Subcutaneous adipose tissue (tissue), 4 donors: Measurements from ENCODE around the gene C10orf95. TPM values are rescaled to one million over a fixed set of nuclear protein-coding genes. Genes with fewer than 3 reads are reported as not detected.

Experiments
- small RNA-seq: library from RNA; depleted of rRNA; stranded (forward); fragments of <200 nt; gene quantifications from one replicate; pipeline ENCODE3, GENCODE V24; 2016
- total RNA-seq, 4 donors: library from RNA; depleted of rRNA; stranded (reverse); fragments of >200 nt; gene quantifications; one replicate each; pipeline ENCODE4 v1.1.0, GENCODE V29; 2016
- TF ChIP-seq, protein P1 (sequence below): fragments of 450-650 bp; IDR thresholded peaks from one replicate; pipeline ENCODE4 v1.5.1; 2016; ENCODE audit warnings: low read depth, mild to moderate bottlenecking, control low read depth, antibody characterized with exemption, moderate library complexity

C10orf95 gene
- total RNA-seq, 4 donors from 2014 or later: not detected

GRCh38 chr10:102401342-102401654, 50.0 kb downstream of the C10orf95 start:
- TF ChIP-seq, protein P1, sequence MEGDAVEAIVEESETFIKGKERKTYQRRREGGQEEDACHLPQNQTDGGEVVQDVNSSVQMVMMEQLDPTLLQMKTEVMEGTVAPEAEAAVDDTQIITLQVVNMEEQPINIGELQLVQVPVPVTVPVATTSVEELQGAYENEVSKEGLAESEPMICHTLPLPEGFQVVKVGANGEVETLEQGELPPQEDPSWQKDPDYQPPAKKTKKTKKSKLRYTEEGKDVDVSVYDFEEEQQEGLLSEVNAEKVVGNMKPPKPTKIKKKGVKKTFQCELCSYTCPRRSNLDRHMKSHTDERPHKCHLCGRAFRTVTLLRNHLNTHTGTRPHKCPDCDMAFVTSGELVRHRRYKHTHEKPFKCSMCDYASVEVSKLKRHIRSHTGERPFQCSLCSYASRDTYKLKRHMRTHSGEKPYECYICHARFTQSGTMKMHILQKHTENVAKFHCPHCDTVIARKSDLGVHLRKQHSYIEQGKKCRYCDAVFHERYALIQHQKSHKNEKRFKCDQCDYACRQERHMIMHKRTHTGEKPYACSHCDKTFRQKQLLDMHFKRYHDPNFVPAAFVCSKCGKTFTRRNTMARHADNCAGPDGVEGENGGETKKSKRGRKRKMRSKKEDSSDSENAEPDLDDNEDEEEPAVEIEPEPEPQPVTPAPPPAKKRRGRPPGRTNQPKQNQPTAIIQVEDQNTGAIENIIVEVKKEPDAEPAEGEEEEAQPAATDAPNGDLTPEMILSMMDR: no peak

GRCh38 chr10:102400598-102401341, 50.6 kb downstream of the C10orf95 start:
- TF ChIP-seq, protein P1: no peak

DNA sequence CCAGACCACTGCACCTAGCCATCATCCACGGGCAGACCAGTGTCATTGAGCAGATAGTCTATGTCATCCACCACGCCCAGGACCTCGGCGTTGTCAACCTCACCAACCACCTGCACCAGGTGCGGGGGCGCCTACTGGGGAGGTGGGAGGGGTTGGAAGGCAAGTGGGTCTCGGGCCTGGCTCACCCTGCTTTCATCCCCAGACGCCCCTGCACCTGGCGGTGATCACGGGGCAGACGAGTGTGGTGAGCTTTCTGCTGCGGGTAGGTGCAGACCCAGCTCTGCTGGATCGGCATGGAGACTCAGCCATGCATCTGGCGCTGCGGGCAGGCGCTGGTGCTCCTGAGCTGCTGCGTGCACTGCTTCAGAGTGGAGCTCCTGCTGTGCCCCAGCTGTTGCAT, 51.3 kb downstream of the C10orf95 start:
- TF ChIP-seq, protein P1: no peak

Small RNAs within 50 kb of the gene (small RNA-seq; reads per million reads assigned to genes)
- 9,392 reads per million, percentile 100 among the genes with 10 or more reads in this experiment for gene MIR146B

Other genes starting within 250 kb of the C10orf95 start
- 1 to 10 TPM; 1.3 to 3.6 (median 3.2) TPM for gene ELOVL3, start 225.2 kb downstream of the C10orf95 start, total RNA-seq
- not detected for gene PITX3, start 210.0 kb downstream of the C10orf95 start, total RNA-seq
- gene GBF1, start 206.0 kb downstream of the C10orf95 start, total RNA-seq: 10 to 100 TPM; 21.6 to 34.3 (median 24.0) TPM
- gene NFKB2, start 55.8 kb downstream of the C10orf95 start, total RNA-seq: 10 to 100 TPM in 3 of 4 donors, 1 to 10 TPM in 1; 7.7 to 20.3 (median 12.4) TPM
- gene PSD, start 32.8 kb downstream of the C10orf95 start, total RNA-seq: 1 to 10 TPM in 1 of 4 donors, under 1 TPM in 3; 0.22 to 1.4 (median 0.54) TPM
- 10 to 100 TPM in 3 of 4 donors, 1 to 10 TPM in 1; 8.0 to 31.3 (median 15.5) TPM for gene FBXL15, start 30.7 kb downstream of the C10orf95 start, total RNA-seq
- gene CUEDC2, start 19.0 kb downstream of the C10orf95 start, total RNA-seq: 10 to 100 TPM; 24.0 to 50.9 (median 40.7) TPM
- gene ACTR1A, start 51.2 kb upstream of the C10orf95 start, total RNA-seq: 100 to 1,000 TPM in 1 of 4 donors, 10 to 100 TPM in 3; 86.0 to 147 (median 88.3) TPM
- gene SUFU, start 52.4 kb upstream of the C10orf95 start, total RNA-seq: 10 to 100 TPM in 1 of 4 donors, 1 to 10 TPM in 3; 5.5 to 13.3 (median 8.2) TPM
- gene TRIM8, start 192.9 kb upstream of the C10orf95 start, total RNA-seq: 100 to 1,000 TPM in 2 of 4 donors, 10 to 100 TPM in 2; 76.3 to 261 (median 111) TPM